Measurements from ENCODE around the gene LGALS3BP. TPM values are rescaled to one million over a fixed set of nuclear protein-coding genes. Genes with fewer than 3 reads are reported as not detected.
"Not testable (repeated sequence)": the region's sequence is repeated elsewhere in the genome, so short reads cannot be mapped to it uniquely, and the experiment has no call there.

LGALS3BP gene
- total RNA-seq, 1 donor from 2014 or later = 499 TPM

DNA sequence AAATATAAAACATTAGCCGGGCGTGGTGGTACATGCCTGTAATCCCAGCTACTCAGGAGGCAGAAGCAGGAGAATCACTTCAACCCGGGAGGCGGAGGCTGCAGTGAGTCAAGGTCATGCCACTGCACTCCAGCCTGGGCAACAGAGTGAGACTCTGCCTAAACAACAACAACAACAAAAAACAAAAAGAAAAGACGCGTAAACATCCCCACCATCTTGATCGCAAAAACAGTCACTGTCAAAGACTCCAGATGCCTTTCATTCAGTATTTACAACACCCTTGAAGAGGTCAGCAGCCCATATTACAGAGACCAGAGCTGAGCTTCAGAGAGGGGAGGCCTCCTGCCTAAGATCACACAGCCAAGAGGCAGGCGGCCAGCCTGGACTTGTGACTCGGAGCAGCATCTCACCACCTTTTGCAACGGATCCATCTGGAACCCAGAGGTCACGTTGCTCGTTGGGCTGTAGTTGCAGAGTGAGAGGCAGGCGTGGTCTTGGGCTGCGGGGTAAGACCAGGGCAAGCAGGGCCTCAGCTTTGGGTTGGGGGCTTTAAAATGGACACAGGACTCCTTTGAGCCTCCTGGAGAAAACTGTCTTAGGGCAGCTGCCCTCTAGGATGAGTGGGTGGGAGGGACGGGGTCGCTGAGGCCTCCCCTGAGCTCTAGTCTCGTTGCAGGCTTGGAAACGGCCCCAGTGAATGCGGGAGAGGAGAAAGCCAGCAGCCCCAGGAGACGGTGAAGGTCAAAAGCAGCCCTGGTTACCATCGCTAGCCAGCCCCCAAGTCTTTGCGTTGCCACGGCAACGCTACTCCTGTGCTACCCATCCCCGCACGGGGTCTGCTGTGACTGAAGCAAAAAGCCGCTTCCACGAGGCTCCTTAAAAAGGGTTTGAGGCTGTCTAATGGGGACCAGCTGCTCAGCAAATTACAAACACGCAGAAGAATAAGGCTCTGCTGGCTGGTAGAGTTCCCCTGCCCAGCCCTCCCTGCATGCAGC is 26.1 kb downstream of the LGALS3BP start:
- ATAC-seq (ENCODE audit: poor library complexity) = peak; percentile 43

DNA sequence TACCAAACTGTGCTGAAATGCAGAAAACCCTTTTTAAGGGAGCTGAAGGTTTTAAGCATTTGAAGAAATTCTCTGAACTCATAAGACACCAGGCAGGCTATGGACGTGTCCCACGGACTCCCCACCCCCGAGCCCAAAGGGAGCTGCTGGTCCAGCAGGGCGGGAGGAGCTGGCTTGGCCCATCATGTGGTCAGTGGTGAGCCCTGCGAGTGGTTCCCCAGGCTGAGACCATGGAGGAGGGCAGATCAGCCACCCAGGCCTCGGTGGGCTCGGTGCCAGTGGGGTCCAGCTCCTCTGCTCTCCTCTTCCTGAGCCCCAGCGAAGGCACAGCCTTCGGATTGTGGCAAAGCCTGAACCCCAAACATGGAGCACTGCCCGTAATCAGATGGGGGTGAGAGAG is 27.0 kb downstream of the LGALS3BP start:
- ATAC-seq (ENCODE audit: poor library complexity) (peak; percentile 19), DNase-seq (no peak)
- intact Hi-C loops (cut with DNase I) = no loop called here

More for the DNA sequence above, 26.1 kb downstream of the LGALS3BP start:
- DNase-seq = no peak
- intact Hi-C loops (cut with DNase I) = no loop called here

DNA sequence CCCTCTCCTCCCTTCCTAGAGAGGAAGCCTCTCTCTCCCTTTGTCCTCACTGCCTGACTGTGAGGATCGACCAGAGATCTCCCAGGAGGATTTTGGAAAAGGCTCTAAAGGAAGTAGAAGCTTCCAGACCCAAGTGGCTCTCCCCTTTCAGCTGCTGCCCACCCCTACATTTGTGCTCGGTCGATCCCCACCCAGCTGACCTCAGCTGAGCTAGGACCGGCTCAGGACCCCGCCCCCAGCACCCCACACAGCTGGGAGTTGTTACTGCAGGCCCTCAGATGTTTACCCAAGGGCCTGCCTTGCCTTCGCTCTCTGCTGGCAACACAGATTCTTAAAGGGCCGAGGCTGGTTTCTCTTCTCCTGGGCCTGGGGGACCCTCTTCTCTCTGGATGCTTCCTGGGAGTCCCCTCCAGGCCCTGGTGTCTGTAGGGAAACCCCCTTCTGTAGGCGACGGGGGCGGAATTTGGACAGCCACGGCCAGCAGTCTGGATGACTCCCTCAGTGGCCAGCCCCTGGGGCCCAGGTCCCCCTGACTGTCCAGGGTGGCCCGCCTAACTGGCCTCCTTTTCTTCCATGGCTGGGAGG is 27.7 kb downstream of the LGALS3BP start:
- ATAC-seq (ENCODE audit: poor library complexity) (peak; percentile 53), DNase-seq (no peak)
- intact Hi-C loops (cut with DNase I) = no loop called here

DNA sequence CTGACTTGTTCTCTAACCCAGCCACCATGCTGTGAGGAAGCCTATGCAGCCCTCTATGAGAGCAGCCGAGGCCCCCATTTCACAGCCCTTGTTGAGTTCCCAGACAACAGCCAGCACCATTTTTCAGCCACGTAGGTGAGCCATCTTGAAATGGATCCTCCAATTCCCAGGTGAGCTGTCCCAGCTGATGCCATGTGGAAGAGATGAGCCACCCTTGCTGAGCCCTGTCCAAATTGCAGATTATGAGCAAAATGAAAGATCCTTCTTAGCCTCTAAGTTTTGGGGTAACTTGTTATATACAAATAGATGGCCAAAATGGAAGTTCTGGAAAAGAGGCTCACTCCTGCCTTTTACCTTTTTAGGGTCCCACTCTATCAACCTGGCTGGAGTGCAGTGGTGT is 28.9 kb downstream of the LGALS3BP start:
- ATAC-seq (ENCODE audit: poor library complexity) = no peak
- intact Hi-C loops (cut with DNase I) = no loop called here
- DNase-seq = no peak

DNA sequence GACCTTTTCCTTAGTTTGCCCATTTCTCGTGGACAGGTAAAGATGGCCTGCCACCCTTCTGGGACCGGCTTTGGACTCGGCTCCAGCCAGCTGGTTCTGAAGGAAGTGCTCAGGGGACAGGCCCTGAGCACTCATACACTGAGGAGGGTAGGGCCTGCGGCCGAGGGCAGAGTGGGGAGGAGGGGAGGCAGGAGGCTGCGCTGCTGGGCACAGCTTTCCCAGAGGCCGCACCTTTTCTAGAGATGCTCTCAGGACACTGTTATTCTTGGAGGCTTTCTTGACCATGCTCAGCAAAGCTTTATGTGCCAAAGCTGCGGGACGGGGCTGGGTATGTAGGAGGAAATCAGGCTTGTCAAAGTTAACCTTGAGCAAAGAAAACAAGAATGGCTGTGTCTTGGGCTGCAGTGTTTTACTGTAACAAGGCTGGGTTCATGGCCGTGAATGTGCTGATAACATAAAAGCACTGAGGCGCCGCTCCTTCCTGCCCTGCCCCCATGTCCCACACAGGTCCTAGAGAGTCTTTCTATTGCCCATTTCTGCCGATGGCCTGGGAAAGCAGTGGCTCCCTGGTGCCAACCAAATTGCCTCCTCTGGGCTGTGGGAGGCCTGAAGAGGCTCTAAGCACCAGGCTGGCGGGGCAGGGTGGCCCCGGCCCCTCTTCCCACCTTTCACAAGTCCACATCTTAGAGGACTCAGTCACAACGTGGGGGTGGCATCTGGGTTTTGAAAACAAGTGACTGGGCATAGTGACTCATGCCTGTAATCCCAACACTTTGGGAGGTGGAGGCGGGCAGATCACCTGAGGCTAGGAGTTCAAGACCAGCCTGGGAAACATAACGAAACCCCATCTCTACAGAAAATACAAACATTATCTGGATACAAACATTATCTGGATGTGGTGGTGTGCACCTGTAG is 32.2 kb downstream of the LGALS3BP start:
- DNase-seq (no peak), ATAC-seq (ENCODE audit: poor library complexity) (no peak)
- intact Hi-C loops (cut with DNase I) = no loop called here

DNA sequence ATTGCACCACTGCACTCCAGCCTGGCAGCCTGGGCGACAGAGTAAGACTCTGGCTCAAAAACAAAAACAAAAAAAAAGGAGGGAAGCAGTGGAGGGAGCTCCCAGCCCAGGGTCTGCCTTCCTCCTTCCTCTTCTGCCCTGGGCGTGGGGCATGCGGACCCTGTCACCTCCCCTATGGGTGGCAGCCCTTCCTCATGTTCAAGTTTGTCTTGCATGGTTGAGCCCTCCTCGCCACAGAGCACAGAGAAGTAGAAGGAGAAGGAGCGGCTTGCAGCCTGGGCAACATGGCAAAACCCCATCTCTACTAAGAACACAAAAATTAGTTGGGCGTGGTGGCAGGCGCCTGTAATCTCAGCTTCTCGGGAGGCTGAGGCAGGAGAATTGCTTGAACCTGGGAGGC is 33.1 kb downstream of the LGALS3BP start:
- ATAC-seq (ENCODE audit: poor library complexity) (peak; percentile 31), DNase-seq (no peak)
- intact Hi-C loops (cut with DNase I) = no loop called here

DNA sequence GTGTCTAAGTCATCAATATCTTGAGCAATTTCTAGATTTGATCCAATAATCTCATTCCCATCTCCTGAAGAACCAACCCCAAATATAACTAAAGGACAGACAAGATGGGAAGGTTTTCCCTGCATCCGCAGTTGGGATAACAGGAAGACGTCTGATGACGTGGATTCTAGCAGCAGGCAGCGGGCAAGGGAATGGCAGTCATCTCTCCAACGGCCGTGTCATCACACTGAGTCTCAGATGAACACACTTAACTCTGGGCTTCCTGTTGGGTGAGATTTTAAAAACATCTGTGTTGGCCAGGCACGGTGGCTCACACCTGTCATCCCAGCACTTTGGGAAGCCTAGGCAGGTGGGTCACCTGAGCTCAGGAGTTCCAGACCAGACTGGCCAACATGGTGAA is 33.6 kb downstream of the LGALS3BP start:
- intact Hi-C loops (cut with DNase I) = no loop called here
- ATAC-seq (ENCODE audit: poor library complexity) (no peak), DNase-seq (no peak)

DNA sequence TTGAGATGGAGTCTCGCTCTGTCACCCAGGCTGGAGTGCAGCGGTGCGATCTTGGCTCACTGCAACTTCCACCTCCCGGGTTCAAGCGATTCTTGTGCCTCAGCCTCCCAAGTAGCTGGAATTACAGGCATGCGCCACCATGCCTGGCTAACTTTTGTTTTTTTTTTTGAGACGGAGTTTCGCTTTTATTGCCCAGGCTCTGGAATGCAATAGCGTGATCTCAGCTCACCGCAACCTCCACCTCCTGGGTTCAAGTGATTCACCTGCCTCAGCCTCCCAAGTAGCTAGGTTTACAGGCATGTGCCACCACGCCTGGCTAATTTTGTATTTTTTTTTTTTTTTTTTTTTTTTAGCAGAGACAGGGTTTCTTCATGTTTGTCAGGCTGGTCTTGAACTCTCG is 34.3 kb downstream of the LGALS3BP start:
- intact Hi-C loops (cut with DNase I); DNase-seq; ATAC-seq (ENCODE audit: poor library complexity): not testable (repeated sequence)

DNA sequence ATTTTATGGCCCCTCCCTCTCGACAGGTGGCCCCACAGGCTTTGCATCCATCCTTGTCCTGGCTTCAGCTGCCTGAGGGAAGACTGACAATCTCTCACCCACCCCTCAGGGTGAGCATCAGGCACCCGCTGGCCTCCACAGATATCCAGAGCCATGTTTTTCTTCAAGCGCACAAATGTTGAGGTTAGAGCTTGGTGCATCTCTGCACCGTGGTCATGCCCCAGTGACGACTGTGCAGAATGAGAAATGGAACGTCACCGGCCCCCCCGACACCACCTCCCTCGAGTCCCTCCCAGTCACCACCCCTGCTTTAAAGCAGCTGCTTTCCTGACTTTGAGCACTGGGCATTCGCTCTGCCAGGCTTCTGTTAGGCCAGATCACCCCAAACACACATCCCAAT is 34.8 kb downstream of the LGALS3BP start:
- DNase-seq = no peak
- no peak for ATAC-seq (ENCODE audit: poor library complexity)
- intact Hi-C loops (cut with DNase I) = no loop called here

DNA sequence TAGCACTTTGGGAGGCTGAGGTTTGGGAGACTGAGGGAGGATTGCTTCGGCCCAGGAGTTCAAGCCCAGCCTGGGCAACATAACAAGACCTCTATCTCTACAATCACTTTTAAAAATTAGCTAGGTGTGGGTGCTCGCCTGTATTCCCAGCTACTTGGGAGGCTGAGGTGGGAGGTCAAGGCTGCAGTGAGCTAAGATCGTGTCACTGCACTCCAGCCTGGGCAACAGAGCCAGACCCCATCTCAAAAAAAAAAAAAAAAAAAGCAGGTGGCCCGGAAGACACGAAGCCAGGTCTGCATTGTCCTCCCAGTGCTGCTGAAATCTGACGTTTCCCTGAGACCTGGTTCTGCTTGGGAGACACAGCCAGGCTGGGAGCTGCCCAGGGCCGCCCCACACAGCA is 35.7 kb downstream of the LGALS3BP start:
- DNase-seq (no peak), ATAC-seq (ENCODE audit: poor library complexity) (no peak)
- intact Hi-C loops (cut with DNase I) = no loop called here

DNA sequence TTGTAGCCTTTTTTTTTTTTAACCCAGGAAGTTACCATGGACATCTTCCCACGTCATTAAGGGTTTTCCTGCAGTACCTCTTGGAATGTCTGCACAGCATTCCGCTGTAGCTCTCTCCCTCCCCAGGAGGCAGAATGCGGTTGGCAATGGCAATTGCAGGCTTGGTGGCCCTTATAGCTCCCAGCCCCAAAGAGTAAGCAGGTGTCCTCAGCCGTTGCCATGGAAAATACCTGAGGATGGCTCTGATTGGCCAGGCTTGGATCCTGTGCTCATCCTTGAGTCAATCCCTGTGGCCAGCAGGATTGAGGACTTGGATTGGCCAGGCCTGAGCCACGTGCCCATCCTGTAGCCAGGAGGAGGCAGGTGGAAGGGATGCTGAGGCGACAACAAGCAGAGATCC is 39.0 kb downstream of the LGALS3BP start:
- DNase-seq (no peak), ATAC-seq (ENCODE audit: poor library complexity) (no peak)
- intact Hi-C loops (cut with DNase I) = no loop called here

DNA sequence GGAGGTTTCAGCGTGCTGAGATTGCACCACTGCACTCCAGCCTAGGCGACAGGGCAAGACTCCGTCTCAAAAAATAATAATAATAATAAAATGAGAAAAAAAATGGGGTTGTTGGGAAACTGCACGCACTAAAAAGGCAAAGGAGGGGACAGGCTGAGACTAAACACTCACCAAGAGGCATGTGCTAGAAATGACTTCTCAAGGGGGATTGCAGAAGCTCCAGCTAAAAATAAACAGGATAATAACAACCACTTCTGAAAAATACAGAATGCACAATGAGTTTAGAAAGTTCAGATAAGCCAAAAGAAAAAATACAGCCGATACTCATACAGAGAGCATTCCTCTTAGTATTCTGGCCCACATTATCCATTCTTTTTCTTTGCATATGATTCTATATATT is 39.5 kb downstream of the LGALS3BP start:
- ATAC-seq (ENCODE audit: poor library complexity) (no peak), DNase-seq (no peak)
- intact Hi-C loops (cut with DNase I) = no loop called here

DNA sequence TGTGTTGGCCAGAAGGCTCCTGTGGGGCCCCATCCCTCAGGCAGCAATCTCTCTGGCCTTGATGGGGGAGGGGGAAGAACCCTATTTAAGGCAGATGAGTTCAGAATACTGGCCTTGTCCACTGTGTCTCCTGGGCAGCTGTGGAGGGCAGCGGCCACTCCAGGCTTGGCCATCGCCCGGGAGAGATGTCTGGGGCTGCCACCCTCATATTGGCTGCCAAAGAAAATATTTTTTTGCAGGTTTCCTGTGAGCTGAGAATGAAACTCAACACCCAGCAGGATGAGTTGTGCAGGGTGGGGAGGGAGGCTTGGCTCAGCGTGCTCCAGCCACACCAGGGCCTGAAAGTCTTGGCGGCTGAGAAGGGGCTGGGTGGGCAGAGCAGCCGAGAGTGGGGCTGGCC is 40.1 kb downstream of the LGALS3BP start:
- intact Hi-C loops (cut with DNase I) = no loop called here
- ATAC-seq (ENCODE audit: poor library complexity) (no peak), DNase-seq (no peak)

DNA sequence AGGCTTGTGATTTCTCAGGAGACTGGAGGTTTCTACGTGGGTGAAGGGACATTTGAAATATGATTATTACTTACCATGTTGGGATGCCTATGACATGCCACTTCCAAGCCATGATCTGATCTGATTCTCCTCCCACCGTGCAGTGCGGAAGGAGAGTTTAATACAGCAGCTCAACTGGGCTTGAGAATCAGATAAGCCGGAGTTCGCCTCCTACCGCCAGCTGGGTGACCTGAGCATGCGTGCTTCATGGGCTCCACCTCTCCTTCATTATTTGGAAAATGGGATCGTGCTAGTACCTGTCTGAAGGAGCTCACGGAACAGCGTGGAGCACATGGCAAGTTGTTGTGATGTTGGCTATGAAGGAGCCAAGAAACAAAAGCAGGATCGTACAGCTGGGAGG is 42.2 kb downstream of the LGALS3BP start:
- ATAC-seq (ENCODE audit: poor library complexity) (no peak), DNase-seq (no peak)
- intact Hi-C loops (cut with DNase I) = no loop called here

DNA sequence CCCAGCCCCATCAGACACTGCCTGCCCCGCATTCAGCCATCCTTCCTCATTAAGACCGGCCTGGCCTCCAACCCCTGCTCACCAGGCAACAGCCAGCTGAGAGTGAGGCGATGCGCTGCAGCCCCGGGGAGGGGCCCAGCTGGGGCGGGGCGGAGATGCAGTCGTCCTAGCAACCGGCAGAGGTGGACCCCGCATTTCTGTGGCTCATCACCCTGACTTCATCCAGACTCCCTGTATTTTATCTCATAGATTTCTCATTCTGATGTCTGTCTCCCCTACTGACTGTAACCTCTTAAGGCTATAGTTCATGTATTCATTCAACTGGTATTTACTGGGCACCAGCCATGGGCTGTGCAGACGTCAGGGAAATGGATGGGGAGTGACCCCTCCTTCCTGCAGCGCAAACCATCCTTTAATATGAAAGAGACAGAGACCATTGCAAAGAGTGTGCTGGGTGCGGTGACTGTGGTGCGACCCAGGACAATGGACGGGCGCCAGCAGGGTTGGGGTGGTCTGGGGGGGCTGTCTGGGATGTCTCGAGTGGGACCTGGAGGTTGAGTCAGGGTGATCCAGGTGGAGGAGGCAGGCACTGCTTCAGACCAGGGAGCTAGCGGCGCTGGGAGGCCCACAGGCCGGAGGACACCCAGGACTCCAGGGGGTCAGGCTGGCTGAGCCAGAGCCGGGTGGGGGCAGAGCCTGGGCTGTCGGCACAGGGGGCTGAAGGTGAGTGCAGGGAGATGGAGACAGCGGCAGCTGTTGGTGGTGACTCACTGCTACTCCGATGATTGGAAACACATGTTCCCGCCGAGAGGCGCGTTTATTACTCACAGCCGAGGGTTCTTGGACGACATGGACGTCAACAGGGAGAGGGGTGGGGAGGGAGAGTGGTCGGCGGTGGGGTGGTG is 44.1 kb downstream of the LGALS3BP start:
- DNase-seq (peak; percentile 76), ATAC-seq (ENCODE audit: poor library complexity) (peak; percentile 48)
- intact Hi-C loops (cut with DNase I) = no loop called here

DNA sequence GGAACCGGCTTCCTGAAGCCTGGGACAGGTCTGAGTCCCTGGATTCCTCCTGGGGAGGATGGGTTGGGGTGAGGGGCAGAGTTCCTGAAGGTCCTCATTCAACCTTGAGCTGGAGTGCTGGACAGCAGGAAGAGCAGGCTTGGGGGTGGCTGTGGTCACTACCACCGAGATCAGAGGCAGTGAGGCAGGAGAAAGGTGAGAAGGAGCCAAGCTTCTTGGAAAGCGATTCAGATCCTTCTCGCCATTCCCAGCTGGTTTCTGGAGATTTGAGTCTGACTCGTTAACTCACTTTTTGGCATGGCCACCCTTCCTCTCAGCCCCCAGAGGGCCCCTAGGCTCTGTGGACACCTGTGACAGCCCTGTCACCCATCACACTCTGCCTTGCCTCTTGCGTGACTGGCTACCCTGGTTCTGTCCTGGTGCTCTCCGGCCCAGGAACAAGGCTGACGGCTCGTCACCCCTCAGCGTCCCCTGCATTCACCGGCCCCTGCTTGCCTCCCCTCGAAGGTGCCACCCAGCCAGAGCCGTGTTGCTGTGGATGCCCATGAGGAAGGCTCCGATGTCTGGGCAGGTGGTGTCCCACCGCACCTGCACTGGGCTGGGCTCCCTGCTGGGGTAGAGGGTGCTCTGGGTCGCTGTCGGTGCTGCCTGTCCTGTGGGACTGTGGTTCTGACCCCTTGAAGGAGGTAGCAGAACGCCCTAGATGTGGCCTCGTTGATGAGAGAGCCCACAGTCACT is 44.9 kb downstream of the LGALS3BP start:
- intact Hi-C loops (cut with DNase I) = no loop called here
- DNase-seq (no peak), ATAC-seq (ENCODE audit: poor library complexity) (no peak)

DNA sequence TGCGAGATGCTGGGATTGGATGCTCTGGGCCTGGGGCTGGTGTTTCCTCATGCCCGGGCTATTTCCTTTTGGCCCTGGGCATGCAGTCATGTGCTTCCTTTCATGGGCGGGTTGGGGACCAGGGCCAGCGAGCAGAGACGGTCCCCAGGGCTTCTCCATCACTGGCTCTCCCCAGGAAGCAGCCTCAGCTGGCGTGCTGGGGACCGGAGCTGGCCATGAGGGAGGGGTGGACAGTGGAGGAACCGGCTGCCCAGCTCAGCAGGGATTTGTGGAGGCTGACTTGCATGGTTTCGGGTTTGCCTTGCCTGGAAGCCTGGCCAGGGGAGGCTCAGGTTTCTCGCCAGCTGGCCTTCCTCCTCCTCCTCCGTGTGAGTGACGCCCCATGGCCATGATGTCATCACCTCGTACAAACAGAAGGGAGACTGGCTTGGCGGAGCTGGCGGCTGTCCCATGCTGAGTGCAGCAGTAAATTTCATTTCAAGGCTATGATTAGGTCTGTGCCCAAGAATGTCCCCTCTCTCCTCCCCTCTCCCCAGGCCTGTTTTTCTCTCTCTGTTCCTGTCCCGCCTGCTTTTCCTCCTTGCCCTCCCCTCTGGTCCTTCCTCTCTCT is 45.7 kb downstream of the LGALS3BP start:
- intact Hi-C loops (cut with DNase I) = no loop called here

More for the DNA sequence above, 45.7 kb downstream of the LGALS3BP start:
- DNase-seq = peak; percentile 97
- peak; percentile 88 for ATAC-seq (ENCODE audit: poor library complexity)
